HT1080 (cell line): Measurements from ENCODE around the gene CEP135. TPM values are rescaled to one million over a fixed set of nuclear protein-coding genes. Genes with fewer than 3 reads are reported as not detected.
A peak's percentile ranks its signal among the peaks of the same experiment; 100 is the strongest.
"Not testable (repeated sequence)": the region's sequence is repeated elsewhere in the genome, so short reads cannot be mapped to it uniquely, and the experiment has no call there.

Source experiments
- DNase-seq: peaks from one replicate; pipeline ENCODE4 v3.0.0-alpha.2; 2015; ENCODE audit warnings: low read depth
- polyA plus RNA-seq, 2 experiments: library from polyadenylated mRNA; depleted of rRNA; stranded (reverse); fragments of >200 nt; gene quantifications; 2 replicates each; pipeline ENCODE4 v1.2.3, GENCODE V29; 2015
- total RNA-seq: library from RNA; depleted of rRNA; stranded (reverse); fragments of >200 nt; shearing (Covaris generic); gene quantifications from 2 replicates; pipeline ENCODE4 v1.2.3, GENCODE V29; 2014; rRNA removed

The CEP135 gene
- 8.1 and 8.7 TPM in 2 replicates for total RNA-seq
- 6.5 and 7.6 TPM in 2 replicates for polyA plus RNA-seq (2015; cell fraction: cytosol; rRNA removed)
- polyA plus RNA-seq (2015; cell fraction: nucleus; rRNA removed) = 15.7 and 20.4 TPM in 2 replicates

GRCh38 chr4:55948726-55949481, at the start of gene CEP135:
CEP135 (plus strand) TSS chr4:55948945; CDS start chr4:55952131, 3,186 bp downstream.
- DNase-seq = peak; percentile 94

GRCh38 chr4:55902677-55903076, 46.1 kb upstream of the CEP135 start:
- no peak for DNase-seq

- DNase-seq = no peak
Measured at GRCh38 chr4:55903577-55903976, 45.2 kb upstream of the CEP135 start.

GRCh38 chr4:55904576-55904975, 44.2 kb upstream of the CEP135 start:
- no peak for DNase-seq

- DNase-seq = no peak
Measured at GRCh38 chr4:55906323-55906722, 42.4 kb upstream of the CEP135 start.

- peak; percentile 74 for DNase-seq
Measured at GRCh38 chr4:55906989-55907388, 41.8 kb upstream of the CEP135 start.

GRCh38 chr4:55907469-55907868, 41.3 kb upstream of the CEP135 start:
- DNase-seq = no peak

- peak; percentile 68 for DNase-seq
Measured at GRCh38 chr4:55910140-55910539, 38.6 kb upstream of the CEP135 start.

- DNase-seq = no peak
Measured at GRCh38 chr4:55912249-55912648, 36.5 kb upstream of the CEP135 start.

- DNase-seq = peak; percentile 16
Measured at GRCh38 chr4:55920571-55920970, 28.2 kb upstream of the CEP135 start.

GRCh38 chr4:55921093-55921492, 27.7 kb upstream of the CEP135 start:
- peak; percentile 57 for DNase-seq

GRCh38 chr4:55925241-55925640, 23.5 kb upstream of the CEP135 start:
- no peak for DNase-seq

GRCh38 chr4:55926610-55927009, 22.1 kb upstream of the CEP135 start:
- no peak for DNase-seq

- DNase-seq = no peak
Measured at GRCh38 chr4:55927803-55928437, 20.8 kb upstream of the CEP135 start.

- DNase-seq = no peak
Measured at GRCh38 chr4:55928846-55929245, 19.9 kb upstream of the CEP135 start.

- DNase-seq = no peak
Measured at GRCh38 chr4:55931043-55931442, 17.7 kb upstream of the CEP135 start.

GRCh38 chr4:55931833-55932232, 16.9 kb upstream of the CEP135 start:
- peak; percentile 52 for DNase-seq

- DNase-seq = no peak
Measured at GRCh38 chr4:55932511-55932910, 16.2 kb upstream of the CEP135 start.

- no peak for DNase-seq
Measured at GRCh38 chr4:55933611-55934010, 15.1 kb upstream of the CEP135 start.

GRCh38 chr4:55935907-55936306, 12.8 kb upstream of the CEP135 start:
- not testable (repeated sequence) for DNase-seq

GRCh38 chr4:55938481-55938880, 10.3 kb upstream of the CEP135 start:
- no peak for DNase-seq

- DNase-seq = no peak
Measured at GRCh38 chr4:55939421-55939820, 9.3 kb upstream of the CEP135 start.
